ENCODE measurements around the gene ZDHHC11B.
"Not testable (repeated sequence)": the region's sequence is repeated elsewhere in the genome, so short reads cannot be mapped to it uniquely, and the experiment has no call there.

The ZDHHC11B gene

DNA sequence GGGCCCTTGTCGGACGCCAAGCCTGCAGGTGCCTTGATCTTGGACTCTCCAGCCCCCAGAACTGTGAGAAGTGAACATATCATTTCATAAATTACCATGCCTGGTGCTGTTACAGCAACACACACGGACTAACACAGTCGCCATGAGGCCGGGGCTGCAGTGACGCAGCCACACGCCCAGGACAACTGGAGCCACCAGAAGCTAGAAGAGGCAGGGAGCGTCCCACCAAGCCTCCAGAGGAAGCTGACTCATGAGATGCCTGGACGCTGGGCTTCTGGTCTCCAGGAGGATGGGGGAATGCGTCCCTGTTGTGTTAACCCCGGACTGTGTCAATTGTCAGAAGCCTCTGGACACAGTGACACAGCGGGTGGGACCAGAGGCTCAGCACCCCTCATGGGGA is 97.6 kb downstream of the ZDHHC11B start:
- DNase-seq: not testable (repeated sequence)

- not testable (repeated sequence) for DNase-seq
Measured at GRCh38 chr5:686172-686523, 98.4 kb downstream of the ZDHHC11B start.

DNA sequence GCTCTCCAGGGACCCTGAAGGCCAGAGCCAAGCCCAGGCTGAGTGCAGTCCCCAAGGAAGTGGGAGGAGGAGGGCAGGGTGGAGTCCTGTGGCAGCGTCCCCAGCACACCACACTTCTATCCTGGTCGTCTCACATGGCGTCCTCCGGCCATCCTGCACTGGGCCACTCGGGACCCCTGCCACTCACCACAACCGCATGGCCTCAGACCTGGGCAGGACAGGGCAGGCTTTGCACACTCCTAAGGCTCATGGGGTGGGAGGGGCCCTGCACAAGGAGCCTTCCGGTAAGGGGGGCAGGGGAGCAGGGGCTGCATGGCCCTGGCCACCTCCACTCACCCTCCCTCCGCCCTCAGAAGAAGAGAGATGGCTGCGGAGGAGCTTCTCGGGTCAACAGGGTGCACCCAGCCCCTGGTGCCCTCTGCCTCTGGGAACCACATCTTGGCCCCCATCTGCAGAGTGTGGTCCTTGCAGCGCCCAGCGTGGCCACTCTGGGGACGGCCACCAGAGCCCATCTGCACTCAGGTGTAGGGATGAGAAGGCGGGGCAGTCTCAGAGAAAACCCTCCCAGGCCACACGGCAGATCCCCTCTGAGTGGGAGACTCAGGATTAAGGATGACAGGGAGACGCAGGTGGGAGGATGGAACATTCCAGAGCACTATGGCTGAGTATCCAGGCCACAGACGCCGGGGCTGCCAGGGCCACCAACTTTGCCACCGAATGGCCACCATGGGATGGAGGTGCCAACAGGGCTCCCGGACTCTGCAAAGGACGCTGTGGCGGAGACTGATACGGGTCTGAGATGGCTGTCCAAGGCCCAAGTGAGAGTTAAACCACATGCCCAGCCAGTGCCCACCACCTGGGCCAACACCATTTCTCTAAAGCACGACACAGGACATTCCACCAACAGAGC is 99.0 kb downstream of the ZDHHC11B start:
- DNase-seq: no peak

DNA sequence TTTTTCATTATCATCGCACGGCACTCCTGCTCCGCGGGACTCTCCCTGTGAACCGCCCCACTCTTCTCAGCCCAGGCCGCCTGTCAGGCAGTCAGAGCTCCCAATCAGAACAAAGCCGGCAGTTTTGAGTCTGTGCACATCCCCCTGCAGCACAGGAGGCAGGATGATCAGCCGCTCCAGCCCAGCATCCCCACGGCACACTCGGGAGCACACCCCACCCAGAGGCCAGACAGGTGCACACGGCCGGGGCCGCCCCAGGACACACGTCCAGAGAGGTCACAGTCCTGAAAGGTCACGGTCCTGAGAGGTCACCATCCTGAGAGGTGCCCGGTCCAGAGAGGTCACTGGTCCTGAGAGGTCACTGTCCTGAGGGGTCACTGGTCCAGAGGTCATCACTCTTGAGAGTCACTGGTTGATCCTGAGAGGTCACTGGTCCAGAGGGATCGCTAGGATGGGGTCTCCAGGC is 99.7 kb downstream of the ZDHHC11B start:
- DNase-seq: no peak

- no peak for DNase-seq
Measured at GRCh38 chr5:683551-684481, 100.7 kb downstream of the ZDHHC11B start.

- not testable (repeated sequence) for DNase-seq
Measured at GRCh38 chr5:682651-683358, 101.7 kb downstream of the ZDHHC11B start.

DNA sequence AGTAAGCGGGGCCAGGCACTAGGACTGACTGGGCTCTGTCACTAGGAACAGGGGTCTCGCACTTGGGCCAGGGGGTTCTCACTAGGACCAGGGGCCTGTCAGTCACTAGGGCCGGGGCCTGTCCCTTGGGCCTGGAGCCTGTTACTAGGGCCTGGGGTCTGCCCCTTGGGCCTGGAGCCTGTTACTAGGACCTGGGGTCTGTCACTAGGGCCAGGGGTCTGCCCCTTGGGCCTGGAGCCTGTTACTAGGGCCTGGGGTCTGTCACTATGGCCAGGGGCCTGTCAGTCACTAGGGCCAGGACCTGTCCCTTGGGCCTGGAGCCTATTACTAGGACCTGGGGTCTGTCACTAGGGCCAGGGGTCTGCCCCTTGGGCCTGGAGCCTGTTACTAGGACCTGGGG is 102.3 kb downstream of the ZDHHC11B start:
- not testable (repeated sequence) for DNase-seq

DNA sequence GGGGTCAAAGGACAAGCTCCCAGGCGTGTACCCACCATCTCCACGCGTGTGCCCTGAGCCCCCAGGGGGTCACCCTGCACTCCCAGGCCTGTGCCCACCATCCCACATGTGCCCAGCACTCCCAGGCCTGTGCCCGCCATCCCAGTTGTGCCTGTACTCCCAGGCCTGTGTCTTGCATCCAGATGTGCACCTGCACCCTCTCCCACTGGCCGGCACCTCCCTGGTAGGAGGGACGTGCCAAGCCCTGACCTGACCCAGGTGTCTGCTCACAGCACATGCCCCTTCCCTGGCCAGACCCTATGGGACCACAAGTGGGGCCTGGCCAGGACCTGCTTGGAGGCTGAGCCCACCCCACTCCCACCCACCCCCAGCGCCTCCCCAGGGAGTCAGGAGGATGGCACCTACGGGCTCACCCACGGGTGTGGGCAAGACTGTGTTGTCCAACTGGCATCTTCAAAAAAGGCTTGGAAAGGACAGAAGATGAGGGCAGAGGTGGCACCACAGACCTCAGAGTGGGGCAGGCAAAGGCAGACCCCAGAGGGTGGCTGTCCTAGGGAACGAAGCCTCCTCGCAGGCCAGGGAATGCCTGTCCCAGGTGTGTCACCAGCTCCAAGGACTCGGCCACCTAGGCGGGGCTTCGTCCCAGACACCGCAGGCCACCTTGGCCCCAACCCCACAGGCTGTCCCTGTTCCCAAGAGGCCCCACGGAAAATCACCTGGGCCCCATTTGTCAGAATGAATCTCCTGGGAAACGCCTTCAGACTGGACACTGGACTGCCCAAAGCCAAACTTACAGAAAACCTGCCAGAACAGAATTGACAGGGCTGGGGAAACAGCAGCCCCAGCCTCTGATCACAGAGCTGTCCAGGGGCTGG is 103.0 kb downstream of the ZDHHC11B start:
- DNase-seq: not testable (repeated sequence)

DNA sequence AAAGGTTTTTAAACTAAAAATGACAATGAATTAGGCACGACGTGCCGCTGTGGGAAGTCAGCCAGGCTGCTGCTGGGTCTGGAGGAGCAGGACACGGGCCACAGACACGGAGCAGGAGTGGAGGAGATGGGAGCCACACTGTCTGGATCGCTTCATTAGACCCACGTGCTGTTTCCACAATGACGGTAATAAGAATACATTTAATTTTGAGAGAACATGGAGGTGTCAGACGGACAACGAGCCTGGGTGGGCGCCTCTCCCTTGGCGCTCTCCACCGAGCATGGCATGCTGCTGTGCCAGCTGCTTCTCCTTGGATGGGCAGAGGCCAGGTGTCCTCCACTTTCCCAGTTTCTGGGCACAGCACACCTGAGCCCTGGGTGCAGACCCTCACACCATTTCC is 103.7 kb downstream of the ZDHHC11B start:
- not testable (repeated sequence) for DNase-seq

DNA sequence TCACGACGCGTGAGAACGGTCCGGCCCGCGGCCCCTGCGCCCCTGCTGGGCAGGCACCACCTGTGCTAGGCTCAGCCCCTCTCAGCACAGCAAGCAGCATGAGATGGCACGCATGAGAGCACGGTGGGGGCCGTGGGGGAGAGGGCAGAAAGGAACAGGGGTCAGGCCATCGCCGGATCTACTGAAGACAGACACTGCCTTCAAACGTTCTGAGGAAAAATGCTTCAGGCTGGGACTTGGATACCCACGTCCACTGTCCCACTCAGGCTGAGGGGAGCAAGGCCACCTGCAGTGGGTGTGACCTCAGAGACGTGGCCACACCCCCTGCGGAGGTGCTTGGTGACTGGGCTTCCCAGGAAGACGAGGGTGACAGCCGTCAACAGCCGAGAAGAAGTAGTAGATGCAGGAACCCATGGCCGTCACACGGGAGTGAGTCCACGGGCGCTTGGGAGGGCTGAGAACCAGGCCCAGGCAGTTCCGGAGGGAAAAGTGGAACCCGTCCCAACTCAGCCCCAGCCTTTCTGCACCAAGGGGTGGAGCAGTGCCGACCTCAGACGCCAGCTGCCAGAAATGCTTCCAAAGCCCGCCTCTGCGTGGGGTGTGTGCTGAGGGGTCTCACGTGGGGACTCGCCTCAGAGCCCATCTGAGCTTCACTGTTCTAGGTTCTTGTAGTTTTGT is 104.3 kb downstream of the ZDHHC11B start:
- not testable (repeated sequence) for DNase-seq

DNA sequence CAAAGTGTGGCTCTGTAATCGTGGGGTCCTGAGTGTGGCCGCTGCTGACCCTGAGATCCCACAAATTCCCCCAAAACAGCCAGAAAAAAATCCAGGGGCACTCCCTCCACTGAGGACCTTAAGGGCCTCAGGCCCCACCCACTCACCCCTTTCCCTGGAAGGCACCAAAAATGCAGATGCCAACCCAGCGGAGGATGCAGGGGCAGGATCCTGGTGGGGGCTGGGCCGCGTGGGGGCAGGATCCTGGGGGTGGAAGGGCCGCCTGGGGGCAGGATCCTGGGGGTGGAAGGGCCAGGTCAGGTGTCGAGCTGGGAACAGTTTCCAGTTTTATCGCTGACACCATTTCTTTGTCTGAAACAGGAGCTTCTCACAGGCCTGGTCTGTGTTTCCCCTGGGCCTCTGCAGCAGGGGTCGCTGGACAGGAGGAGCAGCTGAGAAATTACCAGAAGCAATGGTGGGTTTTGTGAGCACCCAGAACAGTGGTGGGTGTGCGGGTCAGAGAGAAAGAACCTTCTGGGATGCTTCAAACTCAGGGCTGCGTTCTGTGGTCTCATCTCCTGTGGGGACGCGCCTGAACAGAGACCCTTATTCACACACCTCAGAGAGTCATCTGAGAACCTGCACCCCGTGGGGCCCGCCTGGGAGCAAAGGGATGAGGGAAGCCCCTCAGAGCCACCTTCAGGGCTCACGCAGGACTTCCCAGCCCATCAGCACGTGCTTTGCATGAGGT is 105.2 kb downstream of the ZDHHC11B start:
- not testable (repeated sequence) for DNase-seq

DNA sequence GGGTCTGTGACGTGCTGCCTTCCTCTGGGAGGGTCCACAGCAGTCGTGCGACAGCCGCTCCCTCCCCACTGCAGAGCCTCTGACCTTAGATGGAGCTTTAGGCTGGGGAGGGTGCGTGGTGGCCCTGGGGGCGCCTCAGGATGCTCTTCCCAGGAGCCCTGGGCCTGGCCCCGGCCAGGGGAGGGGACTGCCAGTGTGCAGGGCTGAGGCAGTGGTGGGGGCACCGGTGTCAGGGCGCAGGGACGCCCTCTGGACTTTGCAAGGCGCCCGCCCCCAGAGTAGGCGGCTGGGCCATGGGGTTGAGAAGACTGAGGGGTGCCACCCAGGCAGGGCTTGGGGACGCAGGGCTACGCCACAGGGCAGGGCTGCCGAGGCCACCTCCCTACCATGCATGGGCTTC is 106.0 kb downstream of the ZDHHC11B start:
- not testable (repeated sequence) for DNase-seq

- DNase-seq: no peak
Measured at GRCh38 chr5:677131-678101, 107.1 kb downstream of the ZDHHC11B start.

DNA sequence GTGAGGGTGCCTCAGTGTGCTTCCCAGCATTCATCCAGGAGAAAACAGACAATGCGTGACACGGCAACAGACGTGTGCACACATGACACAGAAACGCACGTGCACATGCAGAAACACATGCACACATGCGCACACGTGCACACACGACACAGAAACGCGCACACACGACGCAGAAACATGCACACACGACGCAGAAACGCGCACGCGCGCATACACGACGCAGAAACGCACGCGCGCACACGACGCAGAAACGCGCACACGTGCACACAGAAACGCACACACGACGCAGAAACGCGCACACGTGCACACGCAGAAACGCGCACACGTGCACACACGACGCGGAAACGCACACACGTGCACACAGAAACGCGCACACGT is 107.8 kb downstream of the ZDHHC11B start:
- DNase-seq: no peak

DNA sequence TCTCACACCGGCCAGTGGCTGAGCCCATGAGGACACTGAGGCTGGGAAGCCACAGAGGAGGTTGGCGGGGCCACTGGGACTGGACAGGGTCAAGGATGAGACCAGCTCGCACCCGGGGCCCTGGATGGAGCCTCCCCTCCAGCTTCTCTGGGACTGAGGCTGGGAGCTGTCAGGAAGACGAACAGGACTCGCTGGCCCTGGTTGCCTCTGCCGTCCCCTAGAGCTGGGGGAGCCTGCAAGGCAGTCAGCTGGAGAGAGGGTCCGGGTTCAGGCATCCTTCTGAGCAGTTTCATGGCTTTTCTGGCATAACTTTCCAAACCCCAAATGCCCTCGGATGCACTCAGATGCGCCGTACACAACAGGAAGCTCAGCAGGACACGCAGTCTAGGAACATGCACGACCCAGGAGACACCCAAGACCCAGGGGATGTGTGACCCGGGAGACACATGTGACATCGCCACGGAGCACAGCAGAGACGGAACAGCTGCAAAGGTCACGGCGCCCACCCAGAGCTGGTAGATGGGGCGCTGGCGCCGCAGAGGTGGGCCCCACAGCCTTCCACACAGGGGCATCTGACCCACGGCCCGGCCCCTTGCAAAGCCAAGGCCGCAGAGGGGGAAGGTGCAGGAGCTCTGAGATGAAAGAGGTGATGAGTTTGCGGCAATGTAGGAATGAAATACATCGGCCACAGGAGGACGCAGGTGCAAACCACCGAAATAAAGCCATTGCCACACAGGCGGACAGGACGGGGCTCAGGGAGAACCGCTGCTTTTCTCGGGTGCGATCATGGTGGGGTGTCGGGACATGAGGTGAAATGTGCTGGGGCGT is 108.4 kb downstream of the ZDHHC11B start:
- no peak for DNase-seq

DNA sequence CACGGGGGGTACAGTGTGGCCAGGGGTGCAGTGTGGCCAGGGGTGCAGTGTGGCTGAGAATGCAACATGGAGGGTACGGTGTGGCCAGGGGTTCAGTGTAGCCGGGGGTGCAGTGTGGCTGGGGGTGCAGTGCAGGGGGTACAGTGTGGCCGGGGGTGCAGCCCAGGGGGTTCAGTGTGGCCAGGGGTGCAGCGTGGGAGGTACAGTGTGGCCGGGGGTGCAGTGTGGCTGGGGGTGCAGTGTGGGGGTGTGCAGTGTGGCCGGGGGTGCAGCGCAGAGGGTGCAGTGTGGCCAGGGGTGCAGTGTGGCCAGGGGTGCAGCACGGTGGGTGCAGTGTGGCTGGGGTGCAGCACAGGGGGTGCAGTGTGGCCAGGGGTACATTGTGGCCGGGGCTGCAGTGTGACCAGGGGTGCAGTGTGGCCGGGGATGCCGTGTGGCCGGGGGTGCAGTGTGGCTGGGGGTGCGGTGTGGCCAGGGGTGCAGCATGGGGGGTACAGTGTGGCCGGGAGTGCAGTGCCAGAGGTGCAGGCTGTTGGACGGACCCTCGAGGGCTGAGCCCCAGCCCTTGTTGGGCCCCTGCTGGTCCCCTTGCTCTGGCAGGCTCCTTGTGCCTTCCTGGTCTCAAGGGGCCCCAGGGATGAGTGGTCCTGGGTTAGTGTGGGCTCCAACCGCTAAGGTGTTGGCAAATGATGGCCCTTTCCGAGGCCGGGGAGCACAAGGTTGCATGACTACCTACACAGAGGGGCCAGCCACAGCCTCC is 109.2 kb downstream of the ZDHHC11B start:
- no peak for DNase-seq
